ENCODE measurements around the gene ST7L. TPM values are rescaled to one million over a fixed set of nuclear protein-coding genes. Genes with fewer than 3 reads are reported as not detected.
A peak's percentile ranks its signal among the peaks of the same experiment; 100 is the strongest.
"Not testable (repeated sequence)": the region's sequence is repeated elsewhere in the genome, so short reads cannot be mapped to it uniquely, and the experiment has no call there.

The ST7L gene
- total and polyA plus RNA-seq, 10 of the 15 experiments (the other 5 are each of a cell fraction or from before 2014, with no cell fraction given) = 3.6 to 13.7 (median 8.9) TPM

DNA sequence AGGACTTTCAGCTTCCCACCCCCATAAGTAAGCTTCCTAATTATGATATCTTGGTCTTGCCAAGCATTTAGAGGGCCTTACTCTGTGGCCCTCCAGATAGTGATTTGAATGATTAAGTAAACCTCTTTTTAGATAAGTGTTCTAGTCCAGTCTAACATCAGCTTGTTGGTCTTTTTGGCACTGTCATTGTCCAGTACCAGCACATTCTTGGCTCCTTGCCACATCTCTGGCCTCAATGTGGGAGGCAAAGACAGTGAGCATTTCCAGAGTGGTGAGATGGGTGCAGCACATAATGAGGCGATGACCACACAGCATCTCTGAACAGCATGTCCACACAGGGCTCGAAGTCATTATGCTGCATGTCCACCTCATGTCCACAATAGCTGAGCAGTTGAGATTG is 6.8 kb upstream of the ST7L start:
- ChIA-PET SMC1A (ENCODE audit: uncharacterized antibody, unreplicated experiment) (interaction anchor here (1.0 to 3.0 kb wide), 2 partner anchors 10 to 234 kb away, joined by 3 to 24 read pairs; no protein-coding TSS in a partner anchor), POLR2A (interaction anchor here (0.7 to 1.4 kb wide), 5 partner anchors 9 to 79 kb away, joined by 3 to 5 read pairs (median 3); no protein-coding TSS in a partner anchor), RAD21 (ENCODE audit: unreplicated experiment) (interaction anchor here (1.6 kb wide), 1 partner anchor 49 kb away, joined by 5 read pairs; the partner anchor contains the start of gene MOV10), CTCF (interaction anchor here (0.8 to 1.6 kb wide), 2 partner anchors 82 to 234 kb away, joined by 4 to 5 read pairs; no protein-coding TSS in a partner anchor)
- FAIRE-seq (no peak), ATAC-seq (no peak; the same call in 1 of the 3 replicates), DNase-seq (ENCODE audit: low read depth, low spot score) (no peak)
- in situ Hi-C loops (cut with MboI) = no loop called here
- H3K4me1 ChIP-seq (ENCODE audit: control insufficient read depth, insufficient read depth, low read length) = peaks cover 7% of the 10 kb centered on the region; the same call in 1 of the 2 replicates
- H2AFZ ChIP-seq (ENCODE audit: control insufficient read depth, low read depth, low read length) = no peak overlapping the region
- H3K4me2 ChIP-seq (ENCODE audit: control insufficient read depth, insufficient read depth) = peak overlapping the region; percentile 12; the same call in 1 of the 2 replicates
- peaks cover 0 to 15% of the 10 kb centered on the region in 2 experiments for H3K36me3 ChIP-seq (ENCODE audit: control insufficient read depth in 2 of 2, insufficient read depth in 2 of 2, low read length in 1 of 2)
- TF ChIP-seq WRNIP1 (IDR thresholded peaks at IDR 0.05; ENCODE audit: borderline replicate concordance, low read depth, low read length) (peak; percentile 25; the same call in 1 of the 2 replicates), TCF3 (IDR thresholded peaks at IDR 0.05; ENCODE audit: borderline replicate concordance, insufficient read depth, low read depth, low read length) (no peak)
- H3K79me2 ChIP-seq (ENCODE audit: control insufficient read depth, insufficient read depth, low read length) = peaks cover 92% of the 10 kb centered on the region
- intact Hi-C loops (cut with micrococcal nuclease; ENCODE audit: unreplicated experiment) = no loop called here
- no TSS peak for BruUV-seq (replicated peaks)
- H3K4me3 ChIP-seq = no peak overlapping the region
- no peaks in the 10 kb centered on the region for H3K9me3 ChIP-seq (replicated peaks; ENCODE audit: control insufficient read depth, insufficient read depth, low read length)
- WGBS (ENCODE audit: insufficient coverage, insufficient replicate concordance, low lambda C conversion rate, missing lambda C conversion rate) = 91% methylated on average over 2 of the region's 2 CpGs
- H3K9ac ChIP-seq (ENCODE audit: control insufficient read depth, insufficient read depth, low read length) = no peak overlapping the region
- H4K20me1 ChIP-seq (ENCODE audit: control insufficient read depth, insufficient read depth) = peaks cover 7% of the 10 kb centered on the region
- H3K27me3 ChIP-seq (replicated peaks in 1 of 2; ENCODE audit: control insufficient read depth in 2 of 2, insufficient read depth in 2 of 2, low read length in 1 of 2) = no peaks in the 10 kb centered on the region
- H3K27ac ChIP-seq (ENCODE audit: control insufficient read depth, insufficient read depth) = no peak overlapping the region; the same call in 1 of the 2 replicates

- H3K4me1 ChIP-seq (ENCODE audit: control insufficient read depth, insufficient read depth, low read length); H2AFZ ChIP-seq (ENCODE audit: control insufficient read depth, low read depth, low read length); BruUV-seq (replicated peaks); ATAC-seq; H3K9me3 ChIP-seq (replicated peaks; ENCODE audit: control insufficient read depth, insufficient read depth, low read length); H3K27me3 ChIP-seq (replicated peaks in 1 of 2; ENCODE audit: control insufficient read depth in 2 of 2, insufficient read depth in 2 of 2, low read length in 1 of 2); H3K4me3 ChIP-seq; intact Hi-C loops (cut with micrococcal nuclease; ENCODE audit: unreplicated experiment); H4K20me1 ChIP-seq (ENCODE audit: control insufficient read depth, insufficient read depth); DNase-seq (ENCODE audit: low read depth, low spot score); CTCF ChIA-PET; in situ Hi-C loops (cut with MboI); H3K27ac ChIP-seq (ENCODE audit: control insufficient read depth, insufficient read depth); H3K9ac ChIP-seq (ENCODE audit: control insufficient read depth, insufficient read depth, low read length); FAIRE-seq: not testable (repeated sequence)
- SMC1A ChIA-PET (ENCODE audit: uncharacterized antibody, unreplicated experiment) = interaction anchor here (3.0 kb wide), 1 partner anchor 12 kb away, joined by 24 read pairs; no protein-coding TSS in a partner anchor
- POLR2A ChIA-PET = interaction anchor here (0.6 to 1.6 kb wide), 5 partner anchors 18 to 1279 kb away, joined by 3 to 7 read pairs (median 4); no protein-coding TSS in a partner anchor
- Histone ChIP-seq H3K79me2 (ENCODE audit: control insufficient read depth, insufficient read depth, low read length) (peaks cover 92% of the 10 kb centered on the region), H3K36me3 (ENCODE audit: control insufficient read depth in 2 of 2, insufficient read depth in 2 of 2, low read length in 1 of 2) (peaks cover 0 to 11% of the 10 kb centered on the region in 2 experiments; a peak in 3 of 4 replicates), H3K4me2 (ENCODE audit: control insufficient read depth, insufficient read depth) (peak overlapping the region; percentile 53)
- 0 out of 2 replicates have a peak, but pooled peaks have one; percentile 17 for TF ChIP-seq NBN (IDR thresholded peaks at IDR 0.05)
- TF ChIP-seq ATF7 (IDR thresholded peaks at IDR 0.05; ENCODE audit: low read depth) = peak; percentile 95
- peak; percentile 11; the same call in 1 of the 2 replicates for TF ChIP-seq RUNX3 (IDR thresholded peaks at IDR 0.05; ENCODE audit: low read length)
- TF ChIP-seq ZNF384 (IDR thresholded peaks at IDR 0.05; ENCODE audit: borderline replicate concordance, low read depth, low read length) = peak; percentile 46; the same call in 1 of the 2 replicates
- TF ChIP-seq MLLT1 (IDR thresholded peaks at IDR 0.05) = 0 out of 2 replicates have a peak, but pooled peaks have one; percentile 14
- 0 out of 2 replicates have a peak, but pooled peaks have one; percentile 20 for TF ChIP-seq NFIC (IDR thresholded peaks at IDR 0.05; ENCODE audit: low read depth, low read length)
- WGBS (ENCODE audit: insufficient coverage, insufficient replicate concordance, low lambda C conversion rate, missing lambda C conversion rate) = 88% methylated on average over 4 of the region's 5 CpGs
- RAD21 ChIA-PET (ENCODE audit: unreplicated experiment) = interaction anchor here (1.0 to 1.6 kb wide), 3 partner anchors 11 to 158 kb away, joined by 3 to 5 read pairs (median 4); partner anchors contain the start of gene MOV10
Observed at GRCh38 chr1:112624493-112624892, 5.6 kb upstream of the ST7L start.

All from GM12878 (cell line).